Endothelial cell of umbilical vein (primary cell): ENCODE results near the gene GALNT9. TPM values are rescaled to one million over a fixed set of nuclear protein-coding genes. Genes with fewer than 3 reads are reported as not detected.

ENCODE experiments used
- BruUV-seq: library from RNA; stranded (reverse); fragments of 400-500 nt; replicated peaks from 2 replicates; lab custom pipeline; 2021; lab: Mats Ljungman, UMichigan
- CTCF ChIA-PET: fragments of 300-600, 350-600 bp; sonication (Branson Sonifier 250); formaldehyde crosslinking; loops from one replicate; lab custom pipeline; 2021; ENCODE audit warnings: antibody characterized with exemption, inconsistent platforms; lab: Charles Lee
- POLR2A ChIA-PET: fragments of 300-600, 350-600 bp; sonication (Branson Sonifier 250); formaldehyde crosslinking; loops from one replicate; lab custom pipeline; 2021; ENCODE audit warnings: antibody characterized with exemption, inconsistent platforms; lab: Charles Lee
- DNase-seq: peaks from one replicate; pipeline ENCODE4 v3.0.0-alpha.2; 2011; ENCODE audit warnings: low read depth, low spot score
- FAIRE-seq: peaks from 2 replicates; lab custom pipeline; 2011; peaks lifted over from hg19 to GRCh38; lab: Jason Lieb, UNC
- H2AFZ ChIP-seq: 2 replicates; pipeline ENCODE4 v1.6.0; 2012; ENCODE audit warnings: low read depth, low read length, control low read depth, inconsistent platforms
- H3K27ac ChIP-seq: 2 replicates; pipeline ENCODE4 v1.5.1; 2011; ENCODE audit warnings: low read depth, mild to moderate bottlenecking, control low read depth, low read length, moderate library complexity; ENCODE audit not compliant: insufficient read depth
- H3K27me3 ChIP-seq, 2 experiments: 2 replicates each; pipeline versions ENCODE4 v1.6.0 to v1.6.1; 2011; ENCODE audit warnings: low read length in 2 of 2, mixed read lengths in 1 of 2; ENCODE audit not compliant: control insufficient read depth in 2 of 2, insufficient read depth in 2 of 2
- H3K36me3 ChIP-seq, 2 experiments: 2 replicates in 1 of 2; 3 replicates in 1 of 2; pipeline ENCODE4 v1.5.1; 2011; ENCODE audit warnings: low read length in 2 of 2, mild to moderate bottlenecking in 1 of 2, moderate library complexity in 1 of 2; ENCODE audit not compliant: control insufficient read depth in 2 of 2, insufficient read depth in 2 of 2; ENCODE audit errors: extremely low read depth in 1 of 2
- H3K4me1 ChIP-seq: 3 replicates; pipeline ENCODE4 v1.5.1; 2011; ENCODE audit warnings: mild to moderate bottlenecking, low read length; ENCODE audit not compliant: control insufficient read depth, insufficient read depth; ENCODE audit errors: extremely low read depth
- H3K4me2 ChIP-seq: 2 replicates; pipeline ENCODE4 v1.6.1; 2011; ENCODE audit warnings: low read length, control low read depth, mixed read lengths; ENCODE audit not compliant: insufficient read depth
- H3K4me3 ChIP-seq, 3 experiments: fragments of 200-600 bp in 1 of 3; sonication (generic), shearing (Covaris generic) in 1 of 3; replicated peaks in 1 of 3; 2 replicates each; pipeline ENCODE4 v1.5.1; 2011 to 2016; ENCODE audit warnings: control low read depth in 3 of 3, low read length in 3 of 3, mild to moderate bottlenecking in 2 of 3, inconsistent platforms in 1 of 3, low read depth in 1 of 3, moderate library complexity in 1 of 3; ENCODE audit not compliant: insufficient read depth in 1 of 3
- H3K79me2 ChIP-seq: 2 replicates; pipeline ENCODE4 v1.6.0; 2012; ENCODE audit warnings: low read length, inconsistent platforms; ENCODE audit not compliant: control insufficient read depth, insufficient read depth
- H3K9ac ChIP-seq: replicated peaks from 2 replicates; pipeline ENCODE3; 2011; ENCODE audit warnings: low read length, control low read depth; ENCODE audit not compliant: insufficient read depth; ENCODE audit errors: extremely low read depth
- H3K9me1 ChIP-seq: replicated peaks from 3 replicates; pipeline ENCODE4 v1.6.0; 2011; ENCODE audit warnings: mild to moderate bottlenecking, low read length; ENCODE audit not compliant: control insufficient read depth, insufficient read depth; ENCODE audit errors: extremely low read depth
- H3K9me3 ChIP-seq: replicated peaks from 2 replicates; pipeline ENCODE4 v1.5.1; 2012; ENCODE audit warnings: low read length, inconsistent platforms; ENCODE audit not compliant: control insufficient read depth, insufficient read depth
- H4K20me1 ChIP-seq: replicated peaks from 2 replicates; pipeline ENCODE3; 2011; ENCODE audit warnings: mild to moderate bottlenecking, low read length; ENCODE audit not compliant: control insufficient read depth, insufficient read depth; ENCODE audit errors: extremely low read depth
- EZH2 ChIP-seq: IDR thresholded peaks from 2 replicates; pipeline ENCODE4 v1.6.1; 2012; ENCODE audit warnings: borderline replicate concordance, low read depth, mild to moderate bottlenecking, moderate library complexity, low read length, inconsistent platforms; ENCODE audit not compliant: severe bottlenecking
- FOS ChIP-seq: IDR thresholded peaks from 2 replicates; pipeline ENCODE4 v1.6.1; 2011; ENCODE audit warnings: mild to moderate bottlenecking, low read length, moderate library complexity, borderline replicate concordance; ENCODE audit not compliant: insufficient read depth
- GATA2 ChIP-seq: IDR thresholded peaks from 2 replicates; pipeline ENCODE4 v1.7.0; 2011; ENCODE audit warnings: low read depth, mild to moderate bottlenecking, moderate library complexity, mixed read lengths, low read length; ENCODE audit not compliant: insufficient read length, insufficient read depth
- JUN ChIP-seq: IDR thresholded peaks from 2 replicates; pipeline ENCODE4 v1.6.1; 2011; ENCODE audit warnings: borderline replicate concordance, low read depth; ENCODE audit not compliant: insufficient read length, insufficient read depth
- MYC ChIP-seq: IDR thresholded peaks from one replicate; pipeline ENCODE4 v1.6.1; 2011; ENCODE audit warnings: mild to moderate bottlenecking, low read depth, low read length
- POLR2A ChIP-seq: IDR thresholded peaks from 2 replicates; pipeline ENCODE4 v1.6.1; 2012; ENCODE audit warnings: low read depth, mild to moderate bottlenecking, control low read depth, low read length
- POLR2AphosphoS5 ChIP-seq: IDR thresholded peaks from 2 replicates; pipeline ENCODE4 v1.6.1; 2012; ENCODE audit warnings: low read depth, mild to moderate bottlenecking, control low read depth, low read length, moderate library complexity; ENCODE audit not compliant: insufficient read depth
- dilution Hi-C: fragments of 300-500 bp; cut with MboI; formaldehyde crosslinking; loops from one replicate; pipeline ENCODE4 v1.15.0; 2019; ENCODE audit warnings: low sequenced_read_pairs; ENCODE audit not compliant: extremely low pct_ligation_motif_present
- intact Hi-C: fragments of 100-400 bp; cut with micrococcal nuclease; formaldehyde crosslinking; loops from one replicate; pipeline ENCODE4 v1.10.0; 2022
- polyA plus RNA-seq, 4 experiments: library from polyadenylated mRNA; depleted of rRNA in 3 of 4; stranded (reverse) in 3 of 4; unstranded in 1 of 4; fragments of >200 nt; gene quantifications; 2 replicates each; pipeline versions ENCODE4 v1.2.1 to v1.2.3, GENCODE V29; 2011 to 2012; ENCODE audit warnings: missing spikeins in 1 of 4
- total RNA-seq: library from RNA; stranded (reverse); gene quantifications from 2 replicates; pipeline ENCODE4 v1.2.3, GENCODE V29; 2021
- TF ChIP-seq, protein P1 (sequence below): IDR thresholded peaks from 2 replicates; pipeline ENCODE4 v1.6.1; 2011; ENCODE audit not compliant: insufficient read depth, insufficient read length
- TF ChIP-seq, protein P2 (sequence below), 2 donors: IDR thresholded peaks; 1 replicate in 1 of 2; 2 replicates in 1 of 2; pipeline ENCODE4 v1.5.1; 2011; ENCODE audit warnings: low read length in 2 of 2, mild to moderate bottlenecking in 2 of 2, moderate library complexity in 2 of 2, control low read depth in 1 of 2, inconsistent platforms in 1 of 2, low read depth in 1 of 2; ENCODE audit not compliant: insufficient read depth in 1 of 2; ENCODE audit errors: extremely low read depth in 1 of 2

GALNT9 gene
- total and polyA plus RNA-seq, 2 donors (not counting 3 experiments of a cell fraction or from before 2014, with no cell fraction given): 0.14 to 0.73 TPM

DNA sequence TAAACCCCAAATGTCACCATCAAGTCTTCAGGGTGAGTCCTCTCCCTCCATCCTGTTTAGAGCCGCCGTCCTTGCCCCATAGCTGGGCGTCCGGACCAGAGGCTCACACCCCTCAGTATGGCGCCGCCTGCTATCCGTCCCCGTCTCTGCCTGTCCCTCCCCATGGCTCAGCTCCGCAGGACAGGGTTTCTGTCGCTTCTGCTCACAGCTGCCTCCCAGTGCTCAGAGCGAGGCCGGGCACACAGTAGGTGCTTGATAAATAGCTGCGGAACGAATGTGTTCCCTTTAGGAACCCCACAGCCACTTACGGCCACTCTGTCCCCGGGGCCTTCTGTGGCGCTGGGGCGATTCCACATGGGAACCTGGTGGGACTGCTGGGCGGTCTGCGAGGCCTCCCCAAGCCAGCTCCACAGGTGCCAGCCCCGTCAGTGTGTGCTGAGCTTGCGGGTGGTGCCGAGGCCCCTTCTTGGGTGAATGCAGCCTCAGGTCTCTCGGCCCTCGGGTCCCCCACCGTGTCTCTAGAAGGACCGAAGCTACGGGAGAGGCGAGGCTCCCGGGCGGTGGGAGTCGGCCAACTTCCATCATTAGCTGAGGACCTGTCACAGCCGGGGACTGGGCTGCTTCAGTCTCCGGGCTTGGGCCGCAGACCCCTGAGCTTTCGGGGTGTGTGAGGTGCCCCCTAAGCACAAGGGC is 122.2 kb downstream of the GALNT9 start:
- no peaks in the 10 kb centered on the region for H3K36me3 ChIP-seq
- TF ChIP-seq FOS: no peak
- TF ChIP-seq, protein P1, sequence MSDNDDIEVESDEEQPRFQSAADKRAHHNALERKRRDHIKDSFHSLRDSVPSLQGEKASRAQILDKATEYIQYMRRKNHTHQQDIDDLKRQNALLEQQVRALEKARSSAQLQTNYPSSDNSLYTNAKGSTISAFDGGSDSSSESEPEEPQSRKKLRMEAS: no peak
- no peak for TF ChIP-seq POLR2AphosphoS5
- no peak for TF ChIP-seq GATA2
- TF ChIP-seq, protein P2, sequence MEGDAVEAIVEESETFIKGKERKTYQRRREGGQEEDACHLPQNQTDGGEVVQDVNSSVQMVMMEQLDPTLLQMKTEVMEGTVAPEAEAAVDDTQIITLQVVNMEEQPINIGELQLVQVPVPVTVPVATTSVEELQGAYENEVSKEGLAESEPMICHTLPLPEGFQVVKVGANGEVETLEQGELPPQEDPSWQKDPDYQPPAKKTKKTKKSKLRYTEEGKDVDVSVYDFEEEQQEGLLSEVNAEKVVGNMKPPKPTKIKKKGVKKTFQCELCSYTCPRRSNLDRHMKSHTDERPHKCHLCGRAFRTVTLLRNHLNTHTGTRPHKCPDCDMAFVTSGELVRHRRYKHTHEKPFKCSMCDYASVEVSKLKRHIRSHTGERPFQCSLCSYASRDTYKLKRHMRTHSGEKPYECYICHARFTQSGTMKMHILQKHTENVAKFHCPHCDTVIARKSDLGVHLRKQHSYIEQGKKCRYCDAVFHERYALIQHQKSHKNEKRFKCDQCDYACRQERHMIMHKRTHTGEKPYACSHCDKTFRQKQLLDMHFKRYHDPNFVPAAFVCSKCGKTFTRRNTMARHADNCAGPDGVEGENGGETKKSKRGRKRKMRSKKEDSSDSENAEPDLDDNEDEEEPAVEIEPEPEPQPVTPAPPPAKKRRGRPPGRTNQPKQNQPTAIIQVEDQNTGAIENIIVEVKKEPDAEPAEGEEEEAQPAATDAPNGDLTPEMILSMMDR (IDR thresholded peaks at IDR 0.05; ENCODE audit: extremely low read depth in 1 of 2, insufficient read depth in 1 of 2, low read depth in 1 of 2, low read length in 2 of 2): no peak
- no peak for TF ChIP-seq EZH2
- no peak for TF ChIP-seq POLR2A
- no peak for TF ChIP-seq JUN
- no peak for TF ChIP-seq MYC
- H3K4me3 ChIP-seq: no peak overlapping the region
- no peak overlapping the region for H3K27ac ChIP-seq
- no peaks in the 10 kb centered on the region for H3K9me3 ChIP-seq
- dilution Hi-C loops (no loop called here), intact Hi-C loops (no loop called here)
- no peak overlapping the region for H3K4me2 ChIP-seq
- FAIRE-seq (no peak), DNase-seq (no peak)
- H2AFZ ChIP-seq: no peak overlapping the region
- peaks cover 14 to 16% of the 10 kb centered on the region in 2 experiments for H3K27me3 ChIP-seq
- H3K9me1 ChIP-seq: no peaks in the 10 kb centered on the region
- ChIA-PET POLR2A (no interaction called here), CTCF (interaction anchor here (1.0 to 1.5 kb wide), 2 partner anchors 11 to 28 kb away, joined by 3 to 4 read pairs; no protein-coding TSS in a partner anchor)
- no peaks in the 10 kb centered on the region for H4K20me1 ChIP-seq
- no peaks in the 10 kb centered on the region for H3K79me2 ChIP-seq
- BruUV-seq: no TSS peak
- H3K9ac ChIP-seq: no peak overlapping the region
- H3K4me1 ChIP-seq: no peaks in the 10 kb centered on the region
